Natural killer cell (primary cell): ENCODE data around the gene COL27A1. TPM values are rescaled to one million over a fixed set of nuclear protein-coding genes. Genes with fewer than 3 reads are reported as not detected.

Experiments used
- ATAC-seq, 3 donors: fragments of 150-1000 bp in 2 of 3; fragments of 200-7000 bp in 1 of 3; cut with Tn5 transposase; 1 replicate in 1 of 3; 2 replicates in 2 of 3; pipeline ENCODE4 v1.10.0; 2021; ENCODE audit warnings: mild to moderate bottlenecking in 2 of 3, moderate library complexity in 2 of 3
- DNase-seq, 2 donors: peaks; one replicate each; pipeline versions ENCODE4 v3.0.0 to v3.0.0-alpha.2; 2013 to 2021; ENCODE audit warnings: mixed read lengths in 1 of 2
- H3K27ac ChIP-seq: one replicate; pipeline ENCODE4 v1.5.1; 2013; ENCODE audit warnings: mild to moderate bottlenecking, low read length
- H3K27me3 ChIP-seq: one replicate; pipeline ENCODE4 v1.6.1; 2013; ENCODE audit warnings: low read length; ENCODE audit not compliant: control insufficient read depth, insufficient read depth
- H3K36me3 ChIP-seq: one replicate; pipeline ENCODE4 v1.6.1; 2013; ENCODE audit warnings: low read length; ENCODE audit not compliant: control insufficient read depth, insufficient read depth
- H3K4me1 ChIP-seq: one replicate; pipeline ENCODE4 v1.6.1; 2013; ENCODE audit warnings: low read length; ENCODE audit not compliant: control insufficient read depth, insufficient read depth
- H3K4me3 ChIP-seq: one replicate; pipeline ENCODE4 v1.5.1; 2013; ENCODE audit warnings: low read length
- H3K9me3 ChIP-seq: one replicate; pipeline ENCODE4 v1.6.1; 2013; ENCODE audit warnings: low read length; ENCODE audit not compliant: control insufficient read depth, insufficient read depth
- H3K27ac Mint-ChIP-seq, 2 donors: one replicate each; pipeline ENCODE4 v1.8.0; 2022; ENCODE audit warnings: mild to moderate bottlenecking in 2 of 2, mixed read lengths in 2 of 2, moderate library complexity in 1 of 2
- H3K27me3 Mint-ChIP-seq, 2 donors: one replicate each; pipeline ENCODE4 v1.8.0; 2022; ENCODE audit warnings: low read depth in 2 of 2, mixed read lengths in 2 of 2
- H3K36me3 Mint-ChIP-seq: one replicate; pipeline ENCODE4 v1.8.0; 2022; ENCODE audit warnings: mixed read lengths
- H3K4me1 Mint-ChIP-seq, 2 donors: one replicate each; pipeline ENCODE4 v1.8.0; 2022; ENCODE audit warnings: mixed read lengths in 2 of 2
- H3K4me3 Mint-ChIP-seq: one replicate; pipeline ENCODE4 v1.8.0; 2022; ENCODE audit warnings: mild to moderate bottlenecking, moderate library complexity, mixed read lengths
- H3K9me3 Mint-ChIP-seq, 2 donors: one replicate each; pipeline ENCODE4 v1.8.0; 2022; ENCODE audit warnings: mixed read lengths in 2 of 2
- WGBS: methylation state at CpG from one replicate; pipeline ENCODE4 v1.1.7; 2013; ENCODE audit warnings: missing lambda C conversion rate; ENCODE audit not compliant: insufficient coverage; 5-methylcytosine and 5-hydroxymethylcytosine counted together
- intact Hi-C: fragments of 100-400 bp; cut with micrococcal nuclease; formaldehyde crosslinking; loops from one replicate; pipeline ENCODE4 v1.14.2; 2022
- total RNA-seq, 4 donors: library from RNA; stranded (reverse); fragments of 120-200 nt in 1 of 4; gene quantifications; one replicate each; pipeline versions ENCODE4 v1.2.3 to v1.2.4, GENCODE V29; 2013 to 2022
- TF ChIP-seq, protein P1 (sequence below): fragments of 200-600 bp; IDR thresholded peaks from one replicate; pipeline ENCODE4 v1.8.0; 2022; ENCODE audit warnings: antibody characterized with exemption

COL27A1 gene
- total RNA-seq, 3 donors from 2014 or later (not counting 1 experiment from before 2014, with no cell fraction given): not detected

GRCh38 chr9:114230068-114230467 lies 74.7 kb downstream of the COL27A1 start:
- 81% methylated on average over 8 of the region's 8 CpGs for WGBS
- ATAC-seq: no peak
- no peaks in the 10 kb centered on the region for H3K36me3 ChIP-seq
- H3K9me3 ChIP-seq: no peaks in the 10 kb centered on the region
- H3K4me3 Mint-ChIP-seq: no peak overlapping the region
- H3K27ac Mint-ChIP-seq: no peak overlapping the region
- no peak for DNase-seq
- no peaks in the 10 kb centered on the region for H3K36me3 Mint-ChIP-seq
- no peak overlapping the region for H3K27ac ChIP-seq
- TF ChIP-seq, protein P1, sequence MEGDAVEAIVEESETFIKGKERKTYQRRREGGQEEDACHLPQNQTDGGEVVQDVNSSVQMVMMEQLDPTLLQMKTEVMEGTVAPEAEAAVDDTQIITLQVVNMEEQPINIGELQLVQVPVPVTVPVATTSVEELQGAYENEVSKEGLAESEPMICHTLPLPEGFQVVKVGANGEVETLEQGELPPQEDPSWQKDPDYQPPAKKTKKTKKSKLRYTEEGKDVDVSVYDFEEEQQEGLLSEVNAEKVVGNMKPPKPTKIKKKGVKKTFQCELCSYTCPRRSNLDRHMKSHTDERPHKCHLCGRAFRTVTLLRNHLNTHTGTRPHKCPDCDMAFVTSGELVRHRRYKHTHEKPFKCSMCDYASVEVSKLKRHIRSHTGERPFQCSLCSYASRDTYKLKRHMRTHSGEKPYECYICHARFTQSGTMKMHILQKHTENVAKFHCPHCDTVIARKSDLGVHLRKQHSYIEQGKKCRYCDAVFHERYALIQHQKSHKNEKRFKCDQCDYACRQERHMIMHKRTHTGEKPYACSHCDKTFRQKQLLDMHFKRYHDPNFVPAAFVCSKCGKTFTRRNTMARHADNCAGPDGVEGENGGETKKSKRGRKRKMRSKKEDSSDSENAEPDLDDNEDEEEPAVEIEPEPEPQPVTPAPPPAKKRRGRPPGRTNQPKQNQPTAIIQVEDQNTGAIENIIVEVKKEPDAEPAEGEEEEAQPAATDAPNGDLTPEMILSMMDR: no peak
- H3K27me3 Mint-ChIP-seq: peaks cover 0 to 5% of the 10 kb centered on the region in 2 donors
- no peaks in the 10 kb centered on the region for H3K27me3 ChIP-seq
- no peaks in the 10 kb centered on the region for H3K9me3 Mint-ChIP-seq
- H3K4me1 ChIP-seq: no peaks in the 10 kb centered on the region
- intact Hi-C loops: no loop called here
- no peaks in the 10 kb centered on the region for H3K4me1 Mint-ChIP-seq
- no peak overlapping the region for H3K4me3 ChIP-seq

DNA sequence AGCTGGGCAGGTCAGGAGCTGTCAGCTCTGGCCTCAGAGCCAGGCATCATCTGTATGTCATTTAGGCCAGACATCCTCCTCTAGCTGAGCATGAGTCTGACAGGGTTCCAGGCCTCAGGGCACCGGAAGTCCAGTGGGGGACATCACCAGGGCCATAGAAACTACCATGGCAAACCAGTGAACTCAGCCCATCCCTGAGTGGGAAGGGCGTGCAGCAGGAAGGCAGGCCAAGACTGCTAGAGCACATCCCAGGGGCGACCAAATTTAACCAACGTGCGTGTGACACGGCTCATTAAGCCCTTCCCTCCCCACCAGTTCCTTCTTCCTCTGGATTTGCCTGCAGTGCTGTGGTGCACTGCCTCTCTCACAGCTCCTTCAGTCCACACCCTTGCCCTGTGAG lies 75.9 kb downstream of the COL27A1 start:
- no peak for ATAC-seq
- Histone ChIP-seq H3K4me3 (no peak overlapping the region), H3K4me1 (no peaks in the 10 kb centered on the region), H3K9me3 (no peaks in the 10 kb centered on the region), H3K27me3 (no peaks in the 10 kb centered on the region), H3K36me3 (no peaks in the 10 kb centered on the region), H3K27ac (no peak overlapping the region)
- Mint-ChIP-seq H3K9me3 (no peaks in the 10 kb centered on the region), H3K36me3 (no peaks in the 10 kb centered on the region), H3K27me3 (peaks cover 0 to 10% of the 10 kb centered on the region in 2 donors), H3K4me1 (no peaks in the 10 kb centered on the region), H3K27ac (no peak overlapping the region), H3K4me3 (no peak overlapping the region)
- WGBS: 86% methylated on average over 6 of the region's 6 CpGs
- intact Hi-C loops: no loop called here
- TF ChIP-seq, protein P1: no peak
- DNase-seq: no peak

GRCh38 chr9:114231719-114232449 lies 76.5 kb downstream of the COL27A1 start:
- Histone ChIP-seq H3K4me1 (no peaks in the 10 kb centered on the region), H3K4me3 (no peak overlapping the region), H3K36me3 (no peaks in the 10 kb centered on the region), H3K27me3 (no peaks in the 10 kb centered on the region), H3K9me3 (no peaks in the 10 kb centered on the region), H3K27ac (no peak overlapping the region)
- ATAC-seq (no peak), DNase-seq (no peak)
- Mint-ChIP-seq H3K27me3 (peaks cover 0 to 9% of the 10 kb centered on the region in 2 donors), H3K27ac (no peak overlapping the region), H3K9me3 (no peaks in the 10 kb centered on the region), H3K36me3 (no peaks in the 10 kb centered on the region), H3K4me3 (no peak overlapping the region), H3K4me1 (no peaks in the 10 kb centered on the region)
- intact Hi-C loops: no loop called here
- 77% methylated on average over 12 of the region's 12 CpGs for WGBS
- TF ChIP-seq, protein P1: no peak
